ENCODE results near the gene RAB20. TPM values are rescaled to one million over a fixed set of nuclear protein-coding genes. Genes with fewer than 3 reads are reported as not detected.

RAB20 gene
- total and polyA plus RNA-seq, 9 of the 15 experiments (the other 6 are each of a cell fraction or from before 2014, with no cell fraction given): 0.62 to 9.2 (median 5.4) TPM

- TF ChIP-seq ZBTB40 (IDR thresholded peaks at IDR 0.05) (no peak), ZBTB40 (CRISPR knock-in tag; IDR thresholded peaks at IDR 0.05) (no peak), ZNF12 (CRISPR knock-in tag; IDR thresholded peaks at IDR 0.05) (no peak), MTA1 (IDR thresholded peaks at IDR 0.05; ENCODE audit: borderline replicate concordance) (no peak), ZNF57 (CRISPR knock-in tag; IDR thresholded peaks at IDR 0.05) (no peak), RBM34 (IDR thresholded peaks at IDR 0.05; ENCODE audit: borderline replicate concordance, insufficient read depth, low read length) (no peak), HCFC1 (IDR thresholded peaks at IDR 0.05; ENCODE audit: low read depth, low read length) (no peak), TAL1 (IDR thresholded peaks at IDR 0.05) (0 out of 2 replicates have a peak, but pooled peaks have one; percentile 25), ZNF121 (CRISPR knock-in tag; conservative IDR thresholded peaks at IDR 0.05) (no peak), ETS1 (conservative IDR thresholded peaks at IDR 0.05; ENCODE audit: control insufficient read depth, low read depth, low read length) (no peak), ELK1 (CRISPR knock-in tag; IDR thresholded peaks at IDR 0.05) (no peak), E2F1 (CRISPR knock-in tag; IDR thresholded peaks at IDR 0.05) (no peak), CAMTA2 (CRISPR knock-in tag; conservative IDR thresholded peaks at IDR 0.05) (no peak)
- TF ChIP-seq, protein P1, sequence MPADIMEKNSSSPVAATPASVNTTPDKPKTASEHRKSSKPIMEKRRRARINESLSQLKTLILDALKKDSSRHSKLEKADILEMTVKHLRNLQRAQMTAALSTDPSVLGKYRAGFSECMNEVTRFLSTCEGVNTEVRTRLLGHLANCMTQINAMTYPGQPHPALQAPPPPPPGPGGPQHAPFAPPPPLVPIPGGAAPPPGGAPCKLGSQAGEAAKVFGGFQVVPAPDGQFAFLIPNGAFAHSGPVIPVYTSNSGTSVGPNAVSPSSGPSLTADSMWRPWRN (IDR thresholded peaks at IDR 0.05; ENCODE audit: low read depth): no peak
Observed at GRCh38 chr13:110509971-110510786, 51.3 kb downstream of the RAB20 start (continued).
